ENCODE measurements around the gene CDH23. TPM values are rescaled to one million over a fixed set of nuclear protein-coding genes. Genes with fewer than 3 reads are reported as not detected.
A peak's percentile ranks its signal among the peaks of the same experiment; 100 is the strongest.

Gene CDH23
- total RNA-seq, 4 donors from 2014 or later, result 7.1 to 56.2 (median 25.4) TPM

DNA sequence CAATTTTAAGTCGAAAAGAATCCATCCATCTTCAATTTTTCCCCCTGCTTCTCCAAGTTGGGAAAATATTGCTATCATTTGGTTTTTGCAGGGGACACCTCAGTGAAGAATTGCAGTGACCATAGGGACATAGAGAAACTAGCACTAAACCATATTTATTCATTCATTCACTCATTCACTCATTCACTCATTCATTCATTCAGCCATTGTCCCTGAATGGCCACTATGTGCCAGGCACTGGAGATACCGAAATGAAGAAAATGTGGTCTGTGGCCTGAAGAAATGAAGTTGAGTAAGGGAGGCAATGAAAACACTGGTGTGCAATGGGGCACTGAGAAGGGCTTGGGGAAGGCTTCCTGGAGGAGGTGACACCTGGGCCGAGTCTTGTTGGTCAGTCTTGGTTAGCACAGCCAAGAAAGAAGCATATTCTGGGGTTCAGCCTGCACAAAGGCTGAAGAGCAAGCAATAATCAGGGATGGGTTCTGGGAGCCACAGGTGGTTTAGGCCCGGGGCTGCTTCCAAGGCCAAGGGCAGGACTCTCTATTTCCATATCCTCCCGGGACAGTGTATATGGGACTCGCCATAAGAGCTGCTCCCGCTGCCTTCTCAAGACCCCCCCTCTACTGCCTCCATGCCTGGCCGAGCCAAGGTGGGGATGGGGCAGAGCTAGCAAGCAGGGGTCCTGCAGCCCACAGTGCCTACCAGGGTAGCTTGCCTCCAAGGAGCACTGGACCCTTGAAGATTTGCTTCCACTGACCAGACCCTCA lies 348.4 kb downstream of the CDH23 start:
- TF ChIP-seq, protein P1, sequence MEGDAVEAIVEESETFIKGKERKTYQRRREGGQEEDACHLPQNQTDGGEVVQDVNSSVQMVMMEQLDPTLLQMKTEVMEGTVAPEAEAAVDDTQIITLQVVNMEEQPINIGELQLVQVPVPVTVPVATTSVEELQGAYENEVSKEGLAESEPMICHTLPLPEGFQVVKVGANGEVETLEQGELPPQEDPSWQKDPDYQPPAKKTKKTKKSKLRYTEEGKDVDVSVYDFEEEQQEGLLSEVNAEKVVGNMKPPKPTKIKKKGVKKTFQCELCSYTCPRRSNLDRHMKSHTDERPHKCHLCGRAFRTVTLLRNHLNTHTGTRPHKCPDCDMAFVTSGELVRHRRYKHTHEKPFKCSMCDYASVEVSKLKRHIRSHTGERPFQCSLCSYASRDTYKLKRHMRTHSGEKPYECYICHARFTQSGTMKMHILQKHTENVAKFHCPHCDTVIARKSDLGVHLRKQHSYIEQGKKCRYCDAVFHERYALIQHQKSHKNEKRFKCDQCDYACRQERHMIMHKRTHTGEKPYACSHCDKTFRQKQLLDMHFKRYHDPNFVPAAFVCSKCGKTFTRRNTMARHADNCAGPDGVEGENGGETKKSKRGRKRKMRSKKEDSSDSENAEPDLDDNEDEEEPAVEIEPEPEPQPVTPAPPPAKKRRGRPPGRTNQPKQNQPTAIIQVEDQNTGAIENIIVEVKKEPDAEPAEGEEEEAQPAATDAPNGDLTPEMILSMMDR (IDR thresholded peaks at IDR 0.05), result no peak
- TF ChIP-seq POLR2A (IDR thresholded peaks at IDR 0.05), result no peak
- H3K27ac ChIP-seq, result no peak overlapping the region
- H3K4me1 ChIP-seq, result peaks cover 0 to 6% of the 10 kb centered on the region in 2 donors

DNA sequence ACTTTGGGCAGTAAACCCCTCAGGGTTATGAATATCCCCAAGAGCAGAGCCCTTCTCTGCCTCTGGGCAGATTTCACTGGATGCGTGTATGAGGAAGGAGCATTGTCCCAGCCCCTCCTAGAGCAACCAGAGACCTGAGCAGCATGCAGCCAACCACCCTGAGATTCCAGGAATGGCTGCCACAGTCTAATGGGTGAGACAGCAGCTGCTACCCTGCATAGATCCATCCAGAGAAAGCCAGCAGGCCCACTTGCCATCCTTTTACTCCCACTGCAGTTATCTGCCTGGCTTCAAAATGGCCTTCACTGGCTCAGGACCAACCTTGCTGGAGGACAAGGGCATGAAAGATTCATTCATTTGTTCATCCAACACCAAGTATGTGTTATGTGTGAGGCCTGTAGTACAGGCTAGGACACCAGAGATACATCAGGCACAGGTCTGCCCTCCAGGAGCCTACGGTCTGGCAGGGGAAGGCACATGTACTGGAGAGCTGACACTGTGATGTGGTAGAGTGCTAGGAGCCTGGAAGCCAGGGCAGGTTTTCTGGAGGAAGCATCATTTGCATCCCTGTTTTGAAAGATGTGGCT lies 349.0 kb downstream of the CDH23 start:
- Histone ChIP-seq H3K4me3 (no peak overlapping the region), H3K27ac (peak overlapping the region; percentile 70 to 82), H3K27me3 (no peaks in the 10 kb centered on the region), H3K9me3 (no peaks in the 10 kb centered on the region), H3K36me3 (no peaks in the 10 kb centered on the region), H3K4me1 (peaks cover 0 to 6% of the 10 kb centered on the region in 2 donors)
- DNase-seq, result no peak
- TF ChIP-seq, protein P1 (IDR thresholded peaks at IDR 0.05), result no peak
- no peak for TF ChIP-seq POLR2A (IDR thresholded peaks at IDR 0.05)
- intact Hi-C loops (cut with DNase I; ENCODE audit: low total_unique reads), result no loop called here

More for the DNA sequence above, 348.4 kb downstream of the CDH23 start:
- intact Hi-C loops (cut with DNase I; ENCODE audit: low total_unique reads), result no loop called here
- no peak for DNase-seq
- Histone ChIP-seq H3K4me3 (no peak overlapping the region), H3K27me3 (no peaks in the 10 kb centered on the region), H3K36me3 (no peaks in the 10 kb centered on the region), H3K9me3 (no peaks in the 10 kb centered on the region)

DNA sequence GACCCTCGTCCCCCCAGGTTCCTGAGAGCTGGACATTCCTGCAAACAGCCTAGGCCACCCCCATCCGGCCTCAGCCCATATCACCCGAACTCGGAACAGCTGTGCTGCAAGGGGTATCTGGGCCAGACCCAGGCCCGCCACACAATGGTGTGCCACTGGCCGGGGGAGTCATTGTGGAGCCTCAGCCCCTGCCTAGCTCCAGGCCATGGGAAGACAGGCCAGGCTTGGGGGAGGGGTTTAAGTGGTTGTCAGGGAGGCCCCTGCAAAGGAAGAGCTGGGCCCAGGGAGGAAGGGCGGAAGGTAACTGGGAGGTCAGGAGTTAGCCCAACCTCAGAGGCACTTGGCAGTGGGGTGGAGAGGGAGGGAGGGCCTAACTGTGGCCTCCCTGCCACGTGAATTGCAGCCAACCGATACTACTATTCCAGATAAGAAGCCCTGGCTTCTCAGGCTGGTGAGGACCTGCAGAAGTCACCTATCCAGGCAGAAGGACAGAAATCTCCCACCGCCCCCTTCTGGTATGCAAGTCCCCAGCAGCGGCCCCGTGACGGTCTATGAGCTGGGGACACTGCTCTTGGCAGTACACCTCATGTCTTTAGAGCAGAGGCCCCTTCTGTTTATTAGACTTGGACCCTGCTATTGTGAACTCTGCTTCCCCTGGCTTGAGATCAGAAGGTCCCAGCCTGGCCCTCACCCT lies 349.8 kb downstream of the CDH23 start:
- DNase-seq, result peak in 1 of 2 donors; percentile 49
- peaks cover 0 to 6% of the 10 kb centered on the region in 2 donors for H3K4me1 ChIP-seq

DNA sequence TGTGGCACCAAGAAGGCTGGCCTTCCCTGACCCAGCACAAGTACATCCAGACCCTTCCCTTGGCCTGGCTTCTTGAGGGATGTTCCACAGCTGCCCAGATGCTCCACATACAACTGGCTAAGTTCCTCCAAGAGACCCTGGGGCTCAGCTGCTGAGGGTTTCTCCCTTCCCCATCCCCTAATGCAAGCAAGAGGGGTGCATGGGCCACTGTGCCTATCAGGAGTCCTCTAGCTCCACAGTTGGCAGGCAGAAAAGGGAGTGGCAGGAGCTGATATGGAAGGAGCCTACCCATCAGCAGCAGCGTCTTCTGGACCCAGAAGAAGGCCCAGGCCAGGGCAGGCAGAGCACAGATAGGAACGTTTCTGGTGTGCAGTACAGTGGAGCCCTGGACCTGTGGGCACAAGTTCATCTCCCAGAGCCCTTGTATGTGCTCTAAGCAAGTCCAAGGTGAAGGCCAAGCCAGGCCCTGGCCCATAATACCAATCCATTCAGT lies 350.4 kb downstream of the CDH23 start:
- Histone ChIP-seq H3K27ac (peak overlapping the region; percentile 70 to 82), H3K9me3 (no peaks in the 10 kb centered on the region), H3K4me3 (no peak overlapping the region), H3K4me1 (peaks cover 0 to 6% of the 10 kb centered on the region in 2 donors), H3K36me3 (no peaks in the 10 kb centered on the region), H3K27me3 (no peaks in the 10 kb centered on the region)
- no peak for DNase-seq
- intact Hi-C loops (cut with DNase I; ENCODE audit: low total_unique reads), result no loop called here
- TF ChIP-seq POLR2A (IDR thresholded peaks at IDR 0.05), result no peak
- TF ChIP-seq, protein P1 (IDR thresholded peaks at IDR 0.05), result no peak

More for the DNA sequence above, 349.8 kb downstream of the CDH23 start:
- no peaks in the 10 kb centered on the region for H3K36me3 ChIP-seq
- H3K27ac ChIP-seq, result peak overlapping the region; percentile 70 to 82
- intact Hi-C loops (cut with DNase I; ENCODE audit: low total_unique reads), result no loop called here
- no peak overlapping the region for H3K4me3 ChIP-seq
- no peaks in the 10 kb centered on the region for H3K9me3 ChIP-seq
- H3K27me3 ChIP-seq, result no peaks in the 10 kb centered on the region
- no peak for TF ChIP-seq POLR2A (IDR thresholded peaks at IDR 0.05)
- TF ChIP-seq, protein P1 (IDR thresholded peaks at IDR 0.05), result no peak

Data from uterus (tissue), 4 donors.